NCI-H345 (cell line): ENCODE results near the gene UVRAG.
"Not testable (repeated sequence)": the region's sequence is repeated elsewhere in the genome, so short reads cannot be mapped to it uniquely, and the experiment has no call there.

Experiments
- DNase-seq: peaks from one replicate; lab custom pipeline; 2025; lab: John Stamatoyannopoulos, UW

Gene UVRAG

GRCh38 chr11:76075716-76076115, 260.7 kb downstream of the UVRAG start:
- no peak for DNase-seq

GRCh38 chr11:76076253-76076652, 261.2 kb downstream of the UVRAG start:
- not testable (repeated sequence) for DNase-seq

GRCh38 chr11:76076749-76077148, 261.7 kb downstream of the UVRAG start:
- no peak for DNase-seq

GRCh38 chr11:76077575-76078150, 262.7 kb downstream of the UVRAG start:
- no peak for DNase-seq

GRCh38 chr11:76081084-76081483, 266.1 kb downstream of the UVRAG start:
- not testable (repeated sequence) for DNase-seq

GRCh38 chr11:76083563-76084451, 268.8 kb downstream of the UVRAG start:
- DNase-seq: no peak

- DNase-seq: no peak
These were observed 270.3 kb downstream of the UVRAG start for GRCh38 chr11:76085270-76085669.

GRCh38 chr11:76086743-76087635, 272.0 kb downstream of the UVRAG start:
- no peak for DNase-seq

GRCh38 chr11:76087749-76088148, 272.7 kb downstream of the UVRAG start:
- DNase-seq: no peak

GRCh38 chr11:76088511-76088910, 273.5 kb downstream of the UVRAG start:
- DNase-seq: no peak

GRCh38 chr11:76090174-76090573, 275.2 kb downstream of the UVRAG start:
- no peak for DNase-seq

GRCh38 chr11:76090821-76091220, 275.8 kb downstream of the UVRAG start:
- DNase-seq: no peak

- no peak for DNase-seq
These were observed 279.7 kb downstream of the UVRAG start for GRCh38 chr11:76094740-76095139.

- DNase-seq: no peak
These were observed 280.9 kb downstream of the UVRAG start for GRCh38 chr11:76095891-76096290.

- no peak for DNase-seq
These were observed 281.5 kb downstream of the UVRAG start for GRCh38 chr11:76096552-76096951.

- no peak for DNase-seq
These were observed 287.8 kb downstream of the UVRAG start for GRCh38 chr11:76102802-76103201.

GRCh38 chr11:76103460-76103859, 288.4 kb downstream of the UVRAG start:
- no peak for DNase-seq

- no peak for DNase-seq
These were observed 289.3 kb downstream of the UVRAG start for GRCh38 chr11:76104285-76104684.

- no peak for DNase-seq
These were observed 290.6 kb downstream of the UVRAG start for GRCh38 chr11:76105637-76106036.

- no peak for DNase-seq
These were observed 293.0 kb downstream of the UVRAG start for GRCh38 chr11:76107971-76108370.

GRCh38 chr11:76114238-76114637, 299.2 kb downstream of the UVRAG start:
- no peak for DNase-seq

GRCh38 chr11:76115555-76115954, 300.5 kb downstream of the UVRAG start:
- no peak for DNase-seq

- DNase-seq: no peak
These were observed 304.0 kb downstream of the UVRAG start for GRCh38 chr11:76119032-76119431.
